ENCODE results near the gene EIF5A2. TPM values are rescaled to one million over a fixed set of nuclear protein-coding genes. Genes with fewer than 3 reads are reported as not detected.

EIF5A2 gene
- total RNA-seq, 1 donor from 2014 or later, result 2.7 TPM

- H3K36me3 Mint-ChIP-seq (ENCODE audit: insufficient read depth), result no peaks in the 10 kb centered on the region
- peaks cover 4% of the 10 kb centered on the region for H3K27me3 Mint-ChIP-seq
- peaks cover 1% of the 10 kb centered on the region for H3K4me1 Mint-ChIP-seq (ENCODE audit: low read depth)
- DNase-seq (ENCODE audit: low spot score, unreplicated experiment), result no peak
- H3K9me3 Mint-ChIP-seq (ENCODE audit: low read depth), result no peaks in the 10 kb centered on the region
- no peak overlapping the region for H3K4me3 Mint-ChIP-seq (ENCODE audit: low read depth)
- H3K27ac Mint-ChIP-seq, result no peak overlapping the region
- no peak for TF ChIP-seq CTCF (IDR thresholded peaks at IDR 0.05; ENCODE audit: unreplicated experiment)
Observed at GRCh38 chr3:170858599-170858998, 49.8 kb downstream of the EIF5A2 start.

- Mint-ChIP-seq H3K27ac (no peak overlapping the region), H3K9me3 (ENCODE audit: low read depth) (no peaks in the 10 kb centered on the region), H3K27me3 (peaks cover 10% of the 10 kb centered on the region), H3K36me3 (ENCODE audit: insufficient read depth) (no peaks in the 10 kb centered on the region), H3K4me1 (ENCODE audit: low read depth) (peaks cover 1% of the 10 kb centered on the region), H3K4me3 (ENCODE audit: low read depth) (no peak overlapping the region)
- DNase-seq (ENCODE audit: low spot score, unreplicated experiment), result no peak
- no peak for TF ChIP-seq CTCF (IDR thresholded peaks at IDR 0.05; ENCODE audit: unreplicated experiment)
Observed at GRCh38 chr3:170852324-170852723, 56.1 kb downstream of the EIF5A2 start.

GRCh38 chr3:170848292-170848917, 60.0 kb downstream of the EIF5A2 start:
- Mint-ChIP-seq H3K36me3 (ENCODE audit: insufficient read depth) (no peaks in the 10 kb centered on the region), H3K27me3 (peaks cover 7% of the 10 kb centered on the region), H3K4me3 (ENCODE audit: low read depth) (no peak overlapping the region), H3K4me1 (ENCODE audit: low read depth) (no peaks in the 10 kb centered on the region), H3K27ac (no peak overlapping the region), H3K9me3 (ENCODE audit: low read depth) (peaks cover 3% of the 10 kb centered on the region)
- no peak for DNase-seq (ENCODE audit: low spot score, unreplicated experiment)
- TF ChIP-seq CTCF (IDR thresholded peaks at IDR 0.05; ENCODE audit: unreplicated experiment), result peak; percentile 34

- Mint-ChIP-seq H3K9me3 (ENCODE audit: low read depth) (peaks cover 3% of the 10 kb centered on the region), H3K4me1 (ENCODE audit: low read depth) (no peaks in the 10 kb centered on the region), H3K36me3 (ENCODE audit: insufficient read depth) (no peaks in the 10 kb centered on the region), H3K4me3 (ENCODE audit: low read depth) (no peak overlapping the region), H3K27me3 (peaks cover 3% of the 10 kb centered on the region), H3K27ac (no peak overlapping the region)
- TF ChIP-seq CTCF (IDR thresholded peaks at IDR 0.05; ENCODE audit: unreplicated experiment), result no peak
- no peak for DNase-seq (ENCODE audit: low spot score, unreplicated experiment)
Observed at GRCh38 chr3:170844377-170844776, 64.1 kb downstream of the EIF5A2 start.

GRCh38 chr3:170840291-170840859, 68.1 kb downstream of the EIF5A2 start:
- no peak for DNase-seq (ENCODE audit: low spot score, unreplicated experiment)
- no peak overlapping the region for H3K27ac Mint-ChIP-seq
- no peak for TF ChIP-seq CTCF (IDR thresholded peaks at IDR 0.05; ENCODE audit: unreplicated experiment)
- H3K4me1 Mint-ChIP-seq (ENCODE audit: low read depth), result no peaks in the 10 kb centered on the region
- peaks cover 3% of the 10 kb centered on the region for H3K27me3 Mint-ChIP-seq
- no peak overlapping the region for H3K4me3 Mint-ChIP-seq (ENCODE audit: low read depth)
- H3K36me3 Mint-ChIP-seq (ENCODE audit: insufficient read depth), result no peaks in the 10 kb centered on the region
- H3K9me3 Mint-ChIP-seq (ENCODE audit: low read depth), result peaks cover 3% of the 10 kb centered on the region

All from progenitor cell of endocrine pancreas (in vitro differentiated cells).